Nephron (organoid): ENCODE results near the gene UQCRC1.

Experiments
- H3K27ac Mint-ChIP-seq, 3 experiments: 2 replicates each; pipeline ENCODE4 v1.8.0; 2020; ENCODE audit warnings: mixed read lengths in 3 of 3, mild to moderate bottlenecking in 2 of 3, moderate library complexity in 1 of 3
- H3K27me3 Mint-ChIP-seq: 2 replicates; pipeline ENCODE4 v1.8.0; 2021; ENCODE audit warnings: low read depth, mild to moderate bottlenecking, moderate library complexity, mixed read lengths
- H3K36me3 Mint-ChIP-seq: 2 replicates; pipeline ENCODE4 v1.8.0; 2020; ENCODE audit warnings: low read depth, mixed read lengths
- H3K4me1 Mint-ChIP-seq: 2 replicates; pipeline ENCODE4 v1.8.0; 2020; ENCODE audit warnings: mixed read lengths
- H3K4me3 Mint-ChIP-seq, 3 experiments: 2 replicates each; pipeline ENCODE4 v1.8.0; 2020; ENCODE audit warnings: mild to moderate bottlenecking in 3 of 3, mixed read lengths in 3 of 3, moderate library complexity in 2 of 3
- H3K9me3 Mint-ChIP-seq: 2 replicates; pipeline ENCODE4 v1.8.0; 2020; ENCODE audit warnings: mixed read lengths
- CTCF ChIP-seq, 3 experiments: fragments of 200-600 bp; sonication (generic); IDR thresholded peaks; one replicate each; pipeline ENCODE4 v1.5.0; 2021; ENCODE audit warnings: antibody characterized with exemption in 3 of 3; ENCODE audit not compliant: unreplicated experiment in 3 of 3

UQCRC1 gene

DNA sequence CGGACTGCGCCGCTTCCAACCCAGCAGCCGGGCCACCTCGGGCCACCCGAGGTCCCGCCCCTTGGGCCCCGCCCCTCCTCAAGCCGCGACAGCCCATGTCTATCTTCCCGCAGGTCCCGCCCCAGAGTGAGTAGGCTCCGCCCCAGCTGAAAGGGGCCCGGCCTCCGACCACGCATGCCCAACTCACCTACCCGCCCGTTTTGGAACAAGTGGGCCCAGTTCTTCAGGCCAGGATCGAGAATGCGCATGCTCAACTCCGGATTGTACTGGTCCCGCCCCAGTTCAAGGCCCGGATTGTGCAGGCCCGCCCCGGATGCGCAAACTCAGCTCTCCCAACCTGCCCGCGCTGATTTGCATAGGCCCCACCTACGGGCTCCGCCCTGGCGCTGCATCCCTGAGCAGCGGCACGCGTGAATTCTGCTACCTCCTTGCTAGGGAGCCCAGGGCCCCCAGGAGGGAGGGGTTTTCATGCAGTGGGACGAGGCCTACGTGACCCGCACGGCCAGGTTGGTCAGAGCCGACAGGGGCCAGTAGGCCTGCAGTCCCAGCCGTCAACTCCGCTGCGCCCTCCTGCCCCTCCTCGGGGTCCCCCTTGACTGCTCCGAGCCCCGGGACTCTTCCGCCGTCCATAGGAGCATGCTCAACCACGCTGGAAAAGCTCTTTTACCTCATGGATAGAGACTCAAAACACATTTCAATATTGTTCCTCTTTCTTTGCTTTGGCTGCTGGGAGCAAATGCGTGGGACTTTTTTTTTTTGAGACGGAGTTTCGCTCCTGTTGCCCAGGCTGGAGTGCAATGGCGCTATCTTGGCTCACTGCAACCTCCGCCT is 52.4 kb downstream of the UQCRC1 start, which contains the start of gene PFKFB4:
PFKFB4 (minus strand) TSS at position 8 of the 831 bp plus-strand sequence. CDS start 26 bp downstream, outside the sequence.
- H3K36me3 Mint-ChIP-seq = no peaks in the 10 kb centered on the region
- H3K9me3 Mint-ChIP-seq = no peaks in the 10 kb centered on the region
- H3K27me3 Mint-ChIP-seq = peaks cover 4% of the 10 kb centered on the region
- no peak for TF ChIP-seq CTCF (IDR thresholded peaks at IDR 0.05; ENCODE audit: unreplicated experiment in 3 of 3)
- peak within 1 kb of the TSS; percentile 18 to 66 (median 43) for H3K27ac Mint-ChIP-seq
- H3K4me3 Mint-ChIP-seq = peak within 1 kb of the TSS; percentile 90 to 92 (median 91)
- H3K4me1 Mint-ChIP-seq = peaks cover 53% of the 10 kb centered on the region

DNA sequence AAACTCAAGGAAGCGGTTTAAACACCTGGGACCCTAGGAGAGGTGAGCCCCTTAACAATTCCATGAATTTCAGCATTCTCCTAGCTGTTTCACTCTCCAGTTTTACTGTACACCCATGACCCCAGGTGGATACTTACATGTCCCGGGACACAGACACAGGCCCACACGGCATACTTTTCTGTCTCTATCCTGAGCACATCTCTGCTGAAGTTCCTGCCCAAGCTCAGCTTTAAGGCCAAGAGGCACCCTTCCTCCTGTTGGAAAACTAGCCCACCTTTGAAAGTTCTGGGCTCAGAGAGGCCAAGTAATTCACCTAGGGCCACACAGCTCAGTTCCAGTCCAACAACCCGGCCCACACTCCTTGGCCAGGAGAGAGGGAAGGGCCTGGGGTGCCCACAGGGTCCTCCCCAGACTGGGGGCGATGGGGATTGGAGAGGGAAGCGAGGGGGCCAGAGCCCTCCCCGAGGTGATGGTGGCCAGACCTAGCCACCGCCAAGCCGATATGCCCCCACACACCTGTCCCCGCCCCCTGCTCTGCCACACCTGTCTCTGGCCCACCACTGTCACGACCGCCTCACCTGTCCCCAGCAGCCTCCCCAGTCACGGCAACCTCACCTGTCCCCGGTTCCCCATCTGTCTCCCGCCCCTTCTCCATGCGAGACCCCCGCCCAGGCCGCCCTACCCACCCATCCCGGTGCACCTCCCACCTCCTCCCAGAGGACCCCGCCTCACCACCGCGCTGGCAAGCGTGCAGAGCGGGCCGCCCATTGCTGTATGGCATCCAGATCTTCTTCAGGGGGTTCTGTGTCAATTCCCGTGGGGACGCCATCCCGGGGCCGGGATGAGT is 53.3 kb downstream of the UQCRC1 start:
- Mint-ChIP-seq H3K36me3 (no peaks in the 10 kb centered on the region), H3K4me3 (peak overlapping the region; percentile 90 to 92 (median 91)), H3K4me1 (peaks cover 51% of the 10 kb centered on the region), H3K27me3 (peaks cover 4% of the 10 kb centered on the region), H3K27ac (peak overlapping the region; percentile 18 to 65 (median 43)), H3K9me3 (no peaks in the 10 kb centered on the region)
- TF ChIP-seq CTCF (IDR thresholded peaks at IDR 0.05; ENCODE audit: unreplicated experiment in 3 of 3) = no peak

DNA sequence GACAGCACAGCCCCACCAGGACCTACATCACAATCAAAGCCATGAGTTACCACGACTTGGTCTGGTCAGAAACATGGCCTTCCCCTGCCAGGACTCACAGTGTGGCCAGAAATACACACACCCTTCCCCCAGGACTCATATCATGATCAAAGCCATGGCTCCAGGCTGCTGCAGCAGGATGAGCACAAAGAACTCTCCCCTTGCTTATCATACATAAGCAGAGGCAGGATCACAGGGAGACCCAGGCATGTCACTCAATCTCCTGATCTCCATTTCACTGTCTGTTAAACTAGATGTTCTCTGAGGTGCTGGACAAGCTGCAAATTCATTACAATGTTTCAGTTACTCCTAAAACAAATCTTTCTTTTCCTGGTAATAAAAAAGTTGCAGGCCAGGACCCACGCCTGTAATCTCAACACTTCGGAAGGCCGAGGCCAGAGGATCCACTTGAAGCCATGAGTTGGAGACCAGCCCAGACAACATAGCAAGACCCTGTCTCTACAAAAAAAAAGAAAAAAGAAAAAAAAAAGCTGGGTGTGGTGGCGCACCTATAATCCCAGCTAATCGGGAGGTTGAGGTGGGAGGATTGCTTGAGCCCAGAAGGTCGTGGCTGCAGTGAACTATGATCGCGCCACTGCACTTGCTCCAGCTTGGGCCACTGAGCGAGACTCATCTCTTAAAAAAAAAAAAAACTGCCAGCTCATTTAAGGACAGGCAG is 54.1 kb downstream of the UQCRC1 start:
- H3K9me3 Mint-ChIP-seq = no peaks in the 10 kb centered on the region
- H3K27me3 Mint-ChIP-seq = peaks cover 4% of the 10 kb centered on the region
- peak overlapping the region; percentile 46 to 55 (median 50) for H3K27ac Mint-ChIP-seq
- H3K36me3 Mint-ChIP-seq = no peaks in the 10 kb centered on the region
- TF ChIP-seq CTCF (IDR thresholded peaks at IDR 0.05; ENCODE audit: unreplicated experiment in 3 of 3) = no peak
- H3K4me1 Mint-ChIP-seq = peaks cover 43% of the 10 kb centered on the region
- peak overlapping the region; percentile 90 to 92 (median 91) for H3K4me3 Mint-ChIP-seq

DNA sequence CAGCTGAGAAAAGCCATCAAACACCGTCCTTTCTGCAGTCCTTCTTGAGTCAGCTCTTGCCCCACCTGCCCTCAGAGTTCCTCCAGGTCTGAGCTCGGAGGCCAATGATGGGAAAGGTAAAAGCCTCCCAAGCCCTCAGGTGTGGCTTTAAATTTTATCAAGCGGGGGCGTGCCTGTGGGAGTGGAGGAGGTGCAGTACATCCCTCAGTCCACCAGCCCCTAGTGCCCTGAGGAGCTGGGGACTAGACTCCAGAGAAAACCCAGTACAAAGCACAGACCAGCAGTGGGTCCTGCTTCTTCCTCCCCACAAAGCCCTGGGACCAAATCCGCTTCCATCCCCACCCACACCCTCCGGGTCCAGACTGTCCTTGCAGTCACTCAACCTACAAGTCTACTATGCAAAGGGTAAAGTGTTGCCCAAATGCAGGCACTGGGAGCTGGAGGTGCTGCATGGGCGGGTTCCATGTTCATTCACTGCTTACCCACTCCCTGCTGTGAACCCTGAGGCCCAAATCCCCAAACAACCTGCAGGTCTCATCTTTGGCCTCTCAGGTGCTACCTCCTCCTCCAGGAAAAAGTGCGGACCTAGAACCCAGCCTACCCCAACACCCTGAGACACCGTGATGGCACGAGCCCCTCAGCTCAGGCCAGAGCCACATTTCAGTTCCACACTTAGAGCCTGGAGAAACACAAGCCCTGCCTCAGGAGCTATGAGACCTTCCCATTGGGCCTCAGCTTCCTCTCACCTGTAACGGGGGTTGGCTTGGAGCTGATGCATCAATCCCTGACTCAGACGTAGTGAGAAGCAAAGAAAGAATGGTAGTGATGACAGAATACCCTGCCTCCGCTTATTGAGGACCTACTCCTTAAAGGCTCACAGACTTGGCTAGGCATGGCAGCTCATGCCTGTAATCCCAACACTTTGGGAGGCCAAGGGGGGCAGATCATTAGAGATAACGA is 55.3 kb downstream of the UQCRC1 start:
- Mint-ChIP-seq H3K27ac (no peak overlapping the region), H3K36me3 (no peaks in the 10 kb centered on the region), H3K4me1 (peaks cover 30% of the 10 kb centered on the region), H3K27me3 (no peaks in the 10 kb centered on the region), H3K4me3 (peak overlapping the region; percentile 90 to 92 (median 91)), H3K9me3 (no peaks in the 10 kb centered on the region)
- no peak for TF ChIP-seq CTCF (IDR thresholded peaks at IDR 0.05; ENCODE audit: unreplicated experiment in 3 of 3)

- no peaks in the 10 kb centered on the region for H3K27me3 Mint-ChIP-seq
- peak overlapping the region; percentile 23 to 51 (median 40) for H3K4me3 Mint-ChIP-seq
- peaks cover 3% of the 10 kb centered on the region for H3K36me3 Mint-ChIP-seq
- no peaks in the 10 kb centered on the region for H3K9me3 Mint-ChIP-seq
- no peak overlapping the region for H3K27ac Mint-ChIP-seq
- peaks cover 22% of the 10 kb centered on the region for H3K4me1 Mint-ChIP-seq
- TF ChIP-seq CTCF (IDR thresholded peaks at IDR 0.05; ENCODE audit: unreplicated experiment in 3 of 3) = no peak
These were observed 56.1 kb downstream of the UQCRC1 start for GRCh38 chr3:48553361-48553760.
